RCC 7860 (cell line): ENCODE data around the gene PDZRN3.

Experiments
- DNase-seq: peaks from one replicate; pipeline ENCODE4 v3.0.0-alpha.2; 2015; ENCODE audit warnings: low spot score
- FAIRE-seq: peaks from 2 replicates; lab custom pipeline; 2012; peaks lifted over from hg19 to GRCh38; lab: Jason Lieb, UNC

Gene PDZRN3

DNA sequence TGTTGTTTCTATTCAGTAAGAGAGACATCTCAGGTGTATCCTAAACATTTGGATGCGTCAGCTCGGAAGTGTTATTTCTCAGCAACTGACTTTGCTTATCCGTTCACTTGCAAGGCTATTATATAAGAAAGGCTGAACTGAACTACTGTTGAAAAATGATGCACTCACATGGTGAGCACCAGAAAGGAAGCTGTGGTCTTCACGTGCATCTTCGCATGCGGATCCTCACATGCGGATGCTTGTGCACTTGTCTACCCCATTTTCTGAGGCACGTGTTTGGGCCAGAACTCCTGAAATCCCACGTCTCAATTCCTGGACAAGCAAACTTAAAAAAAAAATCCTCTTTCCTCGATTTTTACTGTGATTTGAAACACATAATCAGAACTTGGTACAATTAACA is 63.2 kb downstream of the PDZRN3 start:
- no peak for DNase-seq
- FAIRE-seq = no peak

DNA sequence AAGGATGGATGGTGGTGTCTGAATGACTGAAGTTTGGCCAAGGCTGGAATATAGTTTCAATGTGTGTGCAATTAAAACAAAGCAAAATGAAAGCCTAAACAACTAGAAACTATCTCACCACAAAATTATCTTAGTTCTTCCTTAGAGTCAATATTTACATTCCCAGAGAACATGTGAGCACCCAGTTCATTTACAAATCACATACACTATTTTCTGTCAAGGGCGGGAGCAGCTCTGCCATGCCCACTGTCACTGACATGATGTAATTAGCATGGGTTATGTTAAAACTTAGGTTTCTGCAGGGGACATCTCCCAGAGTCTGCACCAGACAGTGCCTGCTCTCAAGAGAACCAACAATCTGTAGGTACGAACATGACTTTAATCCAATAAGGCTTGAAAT is 65.0 kb downstream of the PDZRN3 start:
- FAIRE-seq = no peak
- no peak for DNase-seq

DNA sequence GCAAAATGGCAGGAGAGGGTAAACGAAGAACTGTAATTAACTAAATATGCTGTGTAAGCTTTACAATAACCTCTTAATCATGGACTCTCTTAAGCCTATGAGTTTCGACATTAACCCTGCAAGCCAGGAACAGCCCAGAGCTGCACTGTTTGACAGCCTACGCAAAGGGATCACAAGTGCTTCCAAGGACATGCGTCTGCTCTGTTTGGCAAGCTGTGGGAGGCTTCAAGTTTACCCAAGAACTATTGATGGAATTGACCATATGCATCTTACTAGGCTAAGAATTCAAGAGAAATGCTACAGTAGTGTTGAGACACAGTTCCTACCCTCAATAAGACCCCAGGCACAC is 66.0 kb downstream of the PDZRN3 start:
- DNase-seq = no peak
- FAIRE-seq = no peak

DNA sequence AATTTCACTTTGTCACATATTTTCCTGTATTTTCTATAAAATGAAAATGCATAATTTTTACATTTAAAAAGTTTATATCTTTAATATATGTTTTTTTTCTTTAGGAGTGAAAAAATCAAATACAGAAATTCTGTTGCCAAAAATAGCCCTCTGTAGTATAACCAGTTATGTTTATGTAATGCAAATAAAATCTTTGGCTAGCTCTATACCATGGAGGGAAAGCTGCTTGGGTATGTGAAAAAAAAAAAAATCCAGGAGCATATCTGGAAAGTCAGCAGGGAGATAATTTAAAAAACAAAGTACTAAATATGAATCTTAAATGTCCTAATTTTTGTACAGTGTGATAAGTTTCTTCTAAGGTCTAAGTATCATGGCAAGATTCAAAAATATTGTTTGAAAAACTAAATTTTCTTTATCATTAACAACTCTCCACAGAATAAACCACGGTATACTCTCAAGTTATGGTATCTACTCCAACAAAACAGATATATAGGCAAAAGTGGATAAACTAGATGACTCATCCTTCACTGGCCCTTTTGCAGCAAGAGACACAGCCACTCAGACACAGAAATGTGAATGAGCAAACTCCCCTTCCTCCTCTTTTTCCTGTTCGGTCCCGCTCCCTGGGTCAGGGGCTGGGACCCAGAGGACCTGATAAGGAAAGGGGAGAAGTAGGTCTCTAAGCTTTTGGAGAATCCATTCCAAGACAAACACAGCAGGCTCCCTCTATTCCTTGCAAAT is 66.6 kb downstream of the PDZRN3 start:
- DNase-seq (no peak), FAIRE-seq (no peak)

DNA sequence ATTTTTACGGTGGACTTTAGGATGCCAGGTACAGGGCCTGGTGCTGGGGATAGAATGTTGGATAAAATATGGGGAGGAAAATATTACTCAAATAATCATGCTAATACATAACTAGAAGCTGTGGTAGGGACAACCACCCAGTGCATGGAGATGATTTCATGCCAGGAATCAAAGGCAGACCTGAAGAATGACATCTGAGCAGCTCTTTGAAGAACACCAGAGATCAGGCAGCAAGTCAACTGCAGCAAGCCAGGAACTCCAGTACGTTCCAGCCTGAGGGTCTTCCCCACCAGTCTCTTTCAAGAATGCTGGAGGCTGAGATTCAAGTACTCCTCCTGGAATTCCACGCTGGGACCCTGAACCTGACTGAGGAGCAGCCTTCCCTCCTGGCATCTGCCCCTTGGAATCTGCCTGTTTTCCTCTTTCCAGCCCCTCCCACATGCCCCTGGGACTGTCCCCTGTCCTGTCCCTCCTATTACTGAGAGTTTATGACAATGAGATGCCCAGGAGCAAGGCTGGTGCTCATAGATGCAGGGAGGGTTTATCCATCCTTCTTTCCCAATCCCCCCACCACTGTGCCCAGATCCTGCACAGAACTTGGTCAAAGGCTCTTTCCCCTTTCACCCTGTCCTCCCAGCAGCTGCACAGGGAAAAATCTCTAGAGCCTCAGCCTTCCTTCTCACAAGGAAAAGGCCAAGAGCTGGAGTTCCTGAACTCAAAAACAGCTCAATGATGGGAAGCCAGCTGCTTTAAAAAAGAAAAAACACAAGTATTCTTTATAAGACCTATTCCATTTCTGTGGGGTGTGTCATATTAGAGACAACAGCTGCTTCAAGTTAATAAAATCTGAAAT is 68.0 kb downstream of the PDZRN3 start:
- FAIRE-seq = no peak

DNA sequence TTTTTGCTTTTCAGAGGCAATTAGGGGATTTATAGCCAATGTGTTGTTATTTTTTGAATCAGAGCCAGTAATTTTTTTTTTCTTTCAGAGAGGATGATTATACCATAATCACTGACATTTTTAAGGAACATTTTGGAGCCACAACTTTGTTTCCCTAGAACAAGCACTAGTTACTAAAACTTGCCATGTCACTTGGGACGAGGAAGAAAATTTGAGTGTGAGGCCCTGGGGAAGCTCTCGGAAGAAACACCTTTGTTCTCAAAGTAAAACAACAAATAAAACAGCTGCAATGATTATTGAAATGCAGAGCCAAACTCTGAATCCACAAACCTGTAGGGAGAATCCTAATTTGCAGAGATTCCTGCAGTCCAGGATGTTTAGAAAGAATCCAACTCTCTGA is 69.7 kb downstream of the PDZRN3 start:
- FAIRE-seq = no peak

More for the DNA sequence above, 68.0 kb downstream of the PDZRN3 start:
- DNase-seq = no peak

DNA sequence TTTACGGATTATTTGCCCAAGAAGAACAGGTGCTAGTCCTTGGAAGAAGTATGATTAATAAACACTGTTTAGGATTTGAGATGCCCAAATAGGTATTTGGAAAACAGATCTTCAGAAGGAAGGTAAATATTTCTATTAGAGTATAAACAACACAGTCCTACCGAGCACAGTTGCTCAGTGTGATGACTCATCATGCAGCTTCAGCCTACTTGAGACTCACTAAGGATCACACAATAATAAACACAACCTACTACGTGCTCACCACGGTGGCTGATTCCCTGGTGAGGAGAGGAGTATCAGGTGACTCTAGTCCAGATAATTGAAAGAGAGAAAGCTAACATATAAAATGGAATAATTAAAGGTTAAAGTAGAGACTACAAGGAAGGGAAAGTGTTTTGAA is 72.0 kb downstream of the PDZRN3 start:
- FAIRE-seq = no peak

More for the DNA sequence above, 69.7 kb downstream of the PDZRN3 start:
- DNase-seq = no peak

DNA sequence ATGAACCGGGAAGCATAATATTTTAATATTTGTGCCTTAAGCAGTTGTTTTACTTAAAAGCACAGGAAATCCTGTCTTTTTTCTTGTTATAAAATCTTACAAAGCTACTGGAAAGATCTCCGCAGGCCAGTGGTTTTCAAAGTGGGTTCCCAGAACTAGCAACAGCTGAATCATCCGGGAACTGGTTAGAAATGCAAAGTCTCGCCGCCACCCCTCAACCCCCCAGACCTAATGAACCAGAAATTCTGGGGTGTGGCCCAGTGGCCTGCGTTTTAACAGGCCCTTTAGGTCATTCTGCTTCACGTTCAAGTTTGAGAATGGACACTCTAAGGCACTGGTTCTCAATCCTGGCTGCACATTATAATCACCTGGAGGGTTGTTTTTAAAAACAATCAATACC is 74.7 kb downstream of the PDZRN3 start:
- no peak for DNase-seq
- no peak for FAIRE-seq

More for the DNA sequence above, 72.0 kb downstream of the PDZRN3 start:
- DNase-seq = no peak

DNA sequence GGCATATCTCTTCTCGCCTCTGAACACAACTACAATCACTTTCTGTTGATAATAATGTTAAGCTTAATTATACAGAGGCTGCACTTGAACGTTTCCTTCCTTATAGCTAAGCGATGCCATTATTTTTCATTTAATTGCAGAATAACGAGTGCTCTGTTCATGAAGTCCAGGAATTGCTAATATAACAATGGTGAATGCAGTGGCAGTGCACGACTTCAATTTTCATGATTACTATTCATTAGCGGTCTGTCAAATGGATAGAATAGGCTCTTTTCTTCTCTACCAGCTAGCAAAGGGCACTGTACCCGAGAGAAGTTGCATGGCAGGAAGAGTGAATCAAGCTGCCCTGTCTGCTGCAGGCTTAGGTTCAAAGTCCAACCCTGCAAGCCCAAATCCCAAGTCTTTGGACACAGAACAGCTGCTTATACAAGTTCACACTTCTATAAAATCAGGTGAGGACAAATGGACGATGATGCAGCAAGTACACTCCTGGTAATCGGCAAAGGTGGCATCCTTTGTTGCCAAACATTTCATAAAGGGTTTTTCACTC is 75.6 kb downstream of the PDZRN3 start:
- no peak for DNase-seq

DNA sequence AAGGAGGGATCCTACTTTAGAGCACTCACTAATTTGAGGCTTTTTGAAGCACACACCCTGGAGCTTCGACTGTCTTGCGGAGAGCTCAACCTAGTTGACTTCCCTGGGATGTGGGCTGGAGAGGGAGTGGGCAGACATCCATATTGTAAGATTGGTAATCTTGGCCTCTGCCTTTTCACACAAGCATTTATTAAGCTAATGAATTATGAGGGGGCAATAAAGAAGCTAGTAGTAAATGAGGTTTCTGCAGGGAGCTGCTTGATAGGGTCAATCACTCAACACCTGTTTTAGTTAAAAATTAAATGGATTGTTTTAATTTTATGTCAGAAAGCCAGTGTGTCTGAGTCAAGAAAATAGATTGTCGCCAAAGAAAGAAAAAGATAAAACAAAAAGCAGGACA is 76.3 kb downstream of the PDZRN3 start:
- FAIRE-seq (no peak), DNase-seq (no peak)

More for the DNA sequence above, 75.6 kb downstream of the PDZRN3 start:
- no peak for FAIRE-seq

DNA sequence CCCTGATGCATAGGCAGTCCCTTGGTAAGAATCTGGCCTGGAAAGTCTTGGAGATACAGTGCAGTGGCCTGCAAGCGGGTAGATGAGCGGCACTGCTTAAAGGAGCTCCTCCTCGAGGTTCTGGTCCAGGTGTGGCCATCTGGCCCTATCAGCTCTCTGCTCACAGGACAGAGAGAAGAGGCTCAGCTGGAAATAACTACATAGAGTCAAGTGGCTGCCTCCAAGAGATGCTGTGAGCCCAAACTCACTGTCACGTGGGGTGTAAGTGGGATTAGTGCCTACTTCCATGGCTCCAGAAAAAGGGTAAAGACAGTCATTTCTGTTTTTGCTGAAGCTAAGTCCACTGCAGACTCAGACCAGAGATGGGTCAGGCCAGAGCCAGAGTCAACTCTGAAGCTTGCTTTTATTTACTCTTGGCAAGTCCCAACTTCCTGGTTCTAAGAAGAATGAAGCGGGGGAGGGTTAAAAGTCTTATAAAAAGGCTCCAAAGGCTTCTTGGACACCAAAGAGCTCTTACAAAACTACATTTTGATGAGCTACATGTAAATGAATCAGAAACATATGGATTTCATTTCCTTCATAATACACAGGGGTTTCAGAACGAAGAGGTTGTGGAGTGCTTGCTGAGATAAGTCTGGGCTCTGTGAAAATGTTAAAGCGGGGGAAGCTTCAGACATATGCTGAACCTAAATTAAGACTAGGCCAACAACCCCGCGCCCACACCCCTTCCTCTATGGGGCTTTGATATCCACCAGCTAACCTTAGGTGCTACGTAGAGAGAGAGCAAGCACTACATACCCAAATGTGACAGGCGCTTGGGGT is 77.1 kb downstream of the PDZRN3 start:
- no peak for FAIRE-seq

DNA sequence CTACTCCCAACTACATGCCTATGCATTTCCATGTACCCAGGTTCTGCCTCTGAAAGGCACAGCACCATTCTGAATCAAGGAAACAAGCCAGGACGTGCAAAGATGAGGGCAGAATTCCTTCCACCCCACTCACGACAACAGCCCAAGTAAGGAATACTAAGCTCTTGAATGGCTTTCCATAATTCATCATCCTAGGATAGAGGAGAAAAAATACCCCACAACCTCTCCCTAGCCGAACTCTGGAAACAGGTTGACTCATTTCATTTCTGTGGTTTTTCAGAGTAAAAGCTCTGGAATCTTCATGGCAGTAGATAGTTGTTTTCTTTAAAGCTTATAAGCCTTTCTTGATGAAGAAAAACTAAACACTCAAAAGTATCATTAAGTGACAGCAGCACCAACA is 77.8 kb downstream of the PDZRN3 start:
- no peak for DNase-seq
- no peak for FAIRE-seq

More for the DNA sequence above, 77.1 kb downstream of the PDZRN3 start:
- no peak for DNase-seq

DNA sequence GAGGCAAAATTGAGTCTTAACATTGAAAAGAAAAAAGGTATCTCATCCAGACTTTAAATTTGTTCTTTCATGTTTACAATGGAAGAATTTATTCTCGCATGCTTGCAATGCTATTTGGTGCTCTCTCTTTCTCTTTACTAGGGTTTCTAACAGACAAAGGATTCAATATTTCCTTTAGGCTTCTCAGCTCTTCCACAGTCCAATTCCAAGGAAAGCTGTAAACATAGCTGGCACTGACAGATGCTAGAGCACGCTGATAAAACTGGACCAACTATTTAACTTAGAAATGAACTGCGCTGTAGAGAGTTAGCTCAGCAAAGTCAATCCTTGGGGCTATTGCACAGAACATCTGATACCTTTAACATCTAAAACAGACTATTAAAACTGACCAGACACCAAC is 81.3 kb downstream of the PDZRN3 start:
- FAIRE-seq = no peak
- no peak for DNase-seq

DNA sequence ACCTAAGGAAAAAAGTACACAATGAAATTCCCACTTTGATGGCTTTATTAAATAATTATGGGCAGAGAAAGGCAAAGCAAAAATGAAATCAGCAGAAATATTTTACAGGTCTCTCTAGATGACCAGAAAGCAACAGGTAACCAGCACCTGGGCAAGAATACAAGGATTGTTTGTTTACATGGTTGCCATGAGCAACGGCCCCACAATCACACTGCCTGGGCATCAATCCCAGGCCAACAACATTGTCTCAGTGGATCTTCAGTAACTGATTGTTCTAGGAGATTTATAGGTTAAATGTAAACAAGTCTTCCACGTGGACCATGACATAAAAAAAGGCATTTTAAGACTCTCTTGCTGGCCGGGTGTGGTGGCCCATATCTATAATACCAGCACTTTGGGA is 82.6 kb downstream of the PDZRN3 start:
- no peak for FAIRE-seq
- no peak for DNase-seq

DNA sequence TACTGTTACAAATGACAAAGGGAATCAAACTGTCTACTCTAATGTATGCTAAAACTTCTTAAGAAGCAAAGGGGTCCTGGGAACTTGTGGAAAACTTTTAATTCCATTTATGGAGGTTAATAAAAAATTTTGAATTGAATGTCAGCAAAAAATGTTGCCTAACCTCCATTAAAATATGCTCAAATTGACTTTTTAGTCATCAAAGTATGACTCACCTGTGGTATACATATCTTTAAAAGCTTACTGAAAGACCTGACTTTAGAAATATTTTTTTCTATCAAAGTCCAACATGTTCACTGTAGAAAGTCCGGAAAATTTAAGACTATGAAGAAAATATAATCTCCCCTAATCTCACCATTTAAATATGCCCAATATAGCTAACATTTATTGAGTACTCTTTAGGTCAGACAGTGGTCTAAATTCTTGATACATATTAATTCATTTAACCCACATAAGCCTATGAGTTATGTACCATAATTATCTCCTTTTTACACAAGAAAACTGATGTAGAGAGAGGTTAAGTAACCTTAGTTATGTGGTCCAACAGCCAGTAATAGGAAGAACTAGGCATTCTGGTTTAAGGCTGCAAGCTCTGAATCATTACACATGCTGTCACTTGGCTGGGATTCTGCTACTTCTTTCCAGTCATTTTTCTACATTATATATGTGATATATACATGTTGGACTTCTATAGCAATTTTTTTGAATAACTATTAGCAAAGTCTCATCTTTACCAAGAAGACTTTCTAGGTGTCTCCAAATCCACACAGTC is 83.6 kb downstream of the PDZRN3 start:
- FAIRE-seq (no peak), DNase-seq (no peak)

DNA sequence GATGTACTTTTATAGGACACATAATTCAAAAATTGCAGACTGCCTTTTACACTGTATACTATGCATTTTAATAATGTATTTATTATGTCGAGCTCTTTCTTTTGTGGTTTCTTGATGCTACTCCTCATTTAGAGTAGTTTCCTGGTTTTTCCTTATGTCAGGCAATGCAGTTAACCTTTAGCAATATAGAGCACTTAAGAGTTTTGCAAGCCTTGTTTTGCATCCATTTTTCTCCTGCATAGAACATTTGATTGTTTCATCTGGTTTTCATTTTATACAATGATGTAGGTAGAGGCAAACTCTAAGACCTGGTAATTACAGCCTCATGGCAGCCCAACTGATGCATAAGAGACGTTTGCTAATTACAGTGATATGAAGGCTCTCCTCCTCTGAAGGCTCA is 86.3 kb downstream of the PDZRN3 start:
- no peak for FAIRE-seq
- no peak for DNase-seq

DNA sequence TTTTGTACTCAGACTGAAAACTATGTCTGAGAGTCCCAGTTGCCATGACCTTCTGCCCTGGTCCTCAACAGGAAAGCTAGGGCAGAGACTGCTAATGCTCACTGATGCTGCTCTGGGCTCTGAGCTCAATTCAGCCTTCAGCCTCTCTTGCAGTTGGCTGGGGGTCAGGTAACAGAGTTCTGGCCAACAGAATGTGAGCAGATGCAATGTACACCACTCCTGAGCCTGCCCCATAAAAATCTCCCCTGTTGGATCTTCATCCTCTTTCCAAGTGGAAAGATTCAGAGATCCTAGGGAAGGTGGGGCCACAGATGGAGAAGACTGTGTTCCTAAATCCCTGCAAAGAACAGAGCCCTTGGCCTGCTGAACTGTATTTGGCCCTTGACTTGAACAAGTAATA is 87.8 kb downstream of the PDZRN3 start:
- FAIRE-seq = no peak

DNA sequence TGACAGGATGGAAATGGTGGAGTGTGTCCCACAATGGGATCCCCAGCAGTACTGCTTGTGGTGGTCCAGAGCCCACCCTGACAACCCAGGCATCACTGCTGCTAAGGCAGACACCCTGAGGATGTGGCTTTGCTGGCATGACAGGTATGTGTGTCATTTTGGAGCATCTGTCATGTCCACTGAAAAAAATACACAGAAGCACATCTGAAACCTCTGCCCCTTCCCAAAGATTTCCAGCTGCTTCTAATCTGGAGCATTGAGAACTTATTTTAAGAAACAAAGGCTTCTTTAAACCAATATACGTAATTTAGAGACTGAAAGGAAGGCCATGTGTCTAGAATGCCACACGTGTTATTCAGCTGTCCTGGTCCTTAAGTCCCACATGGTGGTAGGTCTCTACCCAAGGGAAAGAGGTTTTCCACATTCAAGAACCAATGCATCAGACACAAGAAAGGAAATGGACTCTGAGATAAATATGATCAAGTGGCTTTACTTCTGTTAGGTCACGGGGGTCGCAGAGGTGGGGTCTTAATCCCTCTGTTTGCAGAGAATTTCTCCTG is 88.3 kb downstream of the PDZRN3 start:
- FAIRE-seq (no peak), DNase-seq (no peak)

More for the DNA sequence above, 87.8 kb downstream of the PDZRN3 start:
- DNase-seq = no peak

DNA sequence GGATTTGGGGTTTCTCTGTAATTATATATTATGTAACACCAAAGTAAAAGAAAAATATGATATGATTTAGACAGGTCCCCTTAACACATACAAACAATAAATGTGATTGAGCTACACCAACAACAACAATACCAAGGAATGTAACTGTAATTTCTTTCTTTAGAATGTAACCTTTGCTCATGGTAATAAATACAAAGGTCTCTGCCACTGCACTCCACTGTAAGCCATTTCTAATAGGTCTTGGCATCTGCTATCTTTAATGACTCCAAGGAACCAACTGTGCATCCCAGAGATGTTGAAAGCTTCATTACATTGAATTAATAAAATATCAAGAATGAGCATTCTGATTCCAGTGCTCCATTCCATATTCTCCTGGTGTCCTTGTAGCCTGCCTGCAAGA is 88.8 kb downstream of the PDZRN3 start:
- FAIRE-seq = no peak

DNA sequence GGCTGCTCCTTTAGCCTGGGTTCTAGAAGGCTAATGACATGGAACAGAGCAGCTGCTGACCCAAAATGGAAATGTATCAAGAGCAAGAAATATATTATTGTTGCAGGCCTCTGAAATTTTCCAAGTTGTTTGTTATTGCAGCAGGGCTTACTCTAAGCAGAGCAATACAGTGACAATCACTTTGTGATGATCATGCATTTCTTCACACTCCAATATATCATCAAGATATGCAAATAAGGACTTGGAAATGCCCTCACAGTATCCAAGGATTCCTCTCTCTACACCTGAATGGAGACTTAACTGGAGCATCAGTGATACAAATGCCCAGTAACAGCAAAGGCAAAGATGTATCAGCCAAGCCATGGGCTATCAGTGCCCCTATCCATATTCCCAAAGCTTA is 89.6 kb downstream of the PDZRN3 start:
- FAIRE-seq = no peak
- no peak for DNase-seq

More for the DNA sequence above, 88.8 kb downstream of the PDZRN3 start:
- no peak for DNase-seq
